ENCODE data around the gene RAB34.

RAB34 gene

GRCh38 chr17:28717578-28718332, at the start of gene RAB34:
TSS of gene RAB34 (minus strand) at chr17:28717868. CDS start at chr17:28717266, 602 bp downstream.
- peak; percentile 89 for DNase-seq

- no peak for DNase-seq
Observed at GRCh38 chr17:28765038-28765437, 47.4 kb upstream of the RAB34 start.

GRCh38 chr17:28763804-28764266, 46.2 kb upstream of the RAB34 start:
- DNase-seq = peak; percentile 53

- no peak for DNase-seq
Observed at GRCh38 chr17:28763137-28763799, 45.6 kb upstream of the RAB34 start.

- DNase-seq = no peak
Observed at GRCh38 chr17:28760601-28761562, 43.2 kb upstream of the RAB34 start.

- no peak for DNase-seq
Observed at GRCh38 chr17:28759256-28759865, 41.7 kb upstream of the RAB34 start.

- no peak for DNase-seq
Observed at GRCh38 chr17:28758411-28759121, 40.9 kb upstream of the RAB34 start.

GRCh38 chr17:28756049-28756804, 38.6 kb upstream of the RAB34 start:
- DNase-seq = no peak

GRCh38 chr17:28755486-28755885, 37.8 kb upstream of the RAB34 start:
- DNase-seq = no peak

GRCh38 chr17:28751600-28752366, 34.1 kb upstream of the RAB34 start:
- no peak for DNase-seq

GRCh38 chr17:28750178-28751047, 32.7 kb upstream of the RAB34 start:
- DNase-seq = peak; percentile 86

GRCh38 chr17:28749516-28750177, 32.0 kb upstream of the RAB34 start:
- no peak for DNase-seq

GRCh38 chr17:28748852-28749515, 31.3 kb upstream of the RAB34 start:
- DNase-seq = no peak

- no peak for DNase-seq
Observed at GRCh38 chr17:28747801-28748750, 30.4 kb upstream of the RAB34 start.

- DNase-seq = peak; percentile 45
Observed at GRCh38 chr17:28747051-28747691, 29.5 kb upstream of the RAB34 start.

- DNase-seq = peak; percentile 59
Observed at GRCh38 chr17:28746611-28747050, 29.0 kb upstream of the RAB34 start.
